CD4-positive, alpha-beta T cell treated with Interleukin-6 at 100 ng/mL for 8 hours (primary cell): ENCODE measurements around the gene HEBP2.
"Not testable (repeated sequence)": the region's sequence is repeated elsewhere in the genome, so short reads cannot be mapped to it uniquely, and the experiment has no call there.

Experiments used
- DNase-seq: peaks from one replicate; pipeline ENCODE4 v3.0.0-alpha.2; 2020; ENCODE audit warnings: mixed read lengths, low spot score

HEBP2 gene, protein sequence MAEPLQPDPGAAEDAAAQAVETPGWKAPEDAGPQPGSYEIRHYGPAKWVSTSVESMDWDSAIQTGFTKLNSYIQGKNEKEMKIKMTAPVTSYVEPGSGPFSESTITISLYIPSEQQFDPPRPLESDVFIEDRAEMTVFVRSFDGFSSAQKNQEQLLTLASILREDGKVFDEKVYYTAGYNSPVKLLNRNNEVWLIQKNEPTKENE

DNA sequence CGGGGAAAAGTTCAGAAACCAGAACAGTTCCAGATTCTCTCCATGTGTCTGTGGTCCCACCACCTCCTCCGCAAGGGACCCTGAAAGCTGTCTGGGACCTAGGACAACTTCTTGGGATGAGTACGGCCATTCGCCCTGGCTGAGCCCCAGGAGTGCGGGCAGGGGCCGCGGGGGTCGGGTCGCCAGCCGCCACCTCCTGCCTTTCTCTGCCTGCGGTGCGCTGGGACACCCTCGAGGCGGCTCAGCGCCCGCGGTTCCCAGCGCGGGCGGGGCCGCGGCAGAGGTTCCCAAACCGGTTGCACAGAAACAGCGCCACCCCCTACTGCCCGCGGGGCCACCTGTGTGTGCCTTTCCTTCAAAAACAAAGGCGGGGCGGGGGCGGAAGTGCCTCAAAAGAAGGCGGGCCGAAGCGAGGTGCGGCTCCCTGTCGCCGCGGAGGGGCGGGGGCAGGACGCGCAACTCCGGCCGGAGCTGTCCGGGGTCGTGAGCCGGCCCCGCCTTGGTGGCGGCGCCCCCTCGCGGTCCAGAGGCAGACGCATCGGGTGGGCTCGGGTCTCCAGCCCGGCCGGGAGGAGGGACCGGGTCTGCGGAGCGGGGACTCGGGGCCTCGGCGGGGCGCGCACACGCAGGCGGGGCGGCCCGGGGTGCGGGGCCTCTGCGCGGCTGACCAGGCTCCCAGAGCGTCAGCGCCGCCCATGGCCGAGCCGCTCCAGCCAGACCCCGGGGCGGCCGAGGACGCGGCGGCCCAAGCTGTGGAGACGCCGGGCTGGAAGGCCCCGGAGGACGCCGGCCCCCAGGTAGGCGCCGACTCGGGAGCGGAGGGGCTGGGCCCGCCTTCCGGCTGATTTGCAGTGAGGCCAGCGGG is at the start of gene HEBP2:
Gene HEBP2, plus strand, starts transcription at position 423 of the 865 bp plus-strand sequence. Its CDS starts 273 bp downstream, at position 696.
- DNase-seq, result peak; percentile 93

DNA sequence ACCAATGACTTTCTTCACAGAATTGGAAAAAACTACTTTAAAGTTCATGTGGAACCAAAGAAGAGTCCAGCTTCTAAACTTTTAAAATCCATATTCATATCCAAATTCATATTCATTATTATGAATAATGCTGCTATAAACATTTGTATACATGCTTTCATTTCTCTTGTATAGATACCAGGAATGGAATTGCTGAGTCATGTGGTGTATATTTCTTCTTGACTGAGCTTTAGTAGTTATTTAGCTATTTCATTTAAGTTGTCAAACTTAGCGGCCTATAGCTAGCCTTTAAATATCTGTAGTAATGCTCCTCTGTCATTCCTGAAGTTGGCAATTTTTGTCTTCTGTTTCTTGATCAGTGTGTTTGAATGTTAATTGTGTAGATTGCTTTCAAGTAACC is 46.1 kb upstream of the HEBP2 start:
- no peak for DNase-seq

DNA sequence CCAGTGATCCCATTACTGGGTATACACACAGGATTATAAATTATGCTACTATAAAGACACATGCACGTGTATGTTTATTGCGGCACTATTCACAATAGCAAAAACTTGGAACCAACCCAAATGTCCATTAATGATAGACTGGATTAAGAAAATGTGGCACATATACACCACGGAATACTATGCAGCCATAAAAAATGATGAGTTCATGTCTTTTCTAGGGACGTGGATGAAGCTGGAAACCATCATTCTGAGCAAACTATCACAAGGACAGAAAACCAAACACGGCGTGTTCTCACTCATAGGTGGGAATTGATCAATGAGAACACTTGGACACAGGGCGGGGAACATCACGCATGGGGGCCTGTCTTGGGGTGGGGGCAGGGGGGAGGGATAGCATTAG is 35.3 kb upstream of the HEBP2 start:
- DNase-seq, result not testable (repeated sequence)

DNA sequence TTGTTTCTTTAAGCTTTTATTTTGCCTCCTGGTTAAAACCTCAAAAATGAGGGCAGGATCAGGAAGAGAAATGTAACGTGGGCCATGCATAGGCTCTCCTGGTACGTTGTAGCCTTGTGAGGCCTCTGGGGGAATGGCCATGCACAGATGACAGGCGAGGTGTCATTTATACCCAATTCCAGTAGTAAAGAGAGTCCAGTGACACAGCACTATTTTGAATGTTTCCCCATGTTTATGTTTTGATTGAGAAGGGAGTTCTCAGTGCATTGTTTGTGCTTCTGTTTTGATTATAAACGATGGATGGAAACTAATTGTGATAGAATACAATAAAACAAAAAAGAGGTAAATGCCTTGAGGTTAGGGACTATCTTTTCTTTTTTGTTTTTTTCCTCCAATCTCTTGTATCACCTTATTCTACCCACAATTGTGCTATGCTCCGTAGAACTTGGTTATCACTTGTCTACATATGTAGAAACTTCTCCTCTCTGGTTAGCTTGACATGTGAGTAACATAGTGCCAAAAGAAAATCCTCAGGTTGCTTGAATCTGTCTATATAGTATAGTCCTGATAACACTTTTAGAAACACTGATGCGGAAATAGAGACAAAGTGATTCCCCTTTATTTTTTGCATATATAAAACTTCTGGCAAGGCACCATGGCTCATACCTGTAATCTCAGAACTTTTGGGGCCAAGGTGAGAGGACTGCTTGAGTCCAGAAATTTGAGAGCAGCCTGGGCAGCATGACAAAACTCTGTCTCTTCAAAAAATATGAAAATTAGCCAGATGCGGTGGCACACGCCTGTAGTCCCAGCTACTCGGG is 33.2 kb upstream of the HEBP2 start:
- no peak for DNase-seq

DNA sequence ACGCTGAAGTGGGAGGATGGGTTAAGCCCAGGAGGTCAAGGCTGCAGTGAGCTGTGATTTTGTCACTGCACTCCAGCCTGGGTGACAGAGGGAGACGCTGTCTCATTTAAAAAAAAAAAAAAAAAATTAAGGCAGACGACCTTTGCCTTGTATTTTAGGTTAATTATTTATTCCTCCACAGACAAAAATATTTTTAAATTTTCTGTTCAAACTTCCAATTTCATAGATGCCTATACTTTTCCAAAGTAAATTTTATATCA is 32.6 kb upstream of the HEBP2 start:
- no peak for DNase-seq

DNA sequence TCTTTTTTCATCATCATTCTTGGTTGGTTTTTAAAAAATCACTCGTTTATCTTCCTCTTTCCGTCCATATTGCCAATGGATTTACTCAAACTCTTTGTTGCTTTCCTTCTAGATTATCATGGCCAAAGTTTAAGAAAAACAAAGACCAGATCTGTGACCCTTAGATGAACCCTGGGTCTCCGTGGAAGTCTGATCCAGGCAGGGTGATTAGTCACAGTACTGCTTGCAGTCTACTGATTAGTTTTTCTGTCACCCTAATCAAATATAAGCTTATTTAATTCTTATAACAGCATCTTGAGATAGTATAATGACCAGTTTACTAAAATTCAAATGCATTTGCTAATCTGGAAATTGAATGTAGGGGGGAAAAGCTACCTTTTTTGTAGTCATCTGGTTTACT is 32.3 kb upstream of the HEBP2 start:
- DNase-seq, result no peak

DNA sequence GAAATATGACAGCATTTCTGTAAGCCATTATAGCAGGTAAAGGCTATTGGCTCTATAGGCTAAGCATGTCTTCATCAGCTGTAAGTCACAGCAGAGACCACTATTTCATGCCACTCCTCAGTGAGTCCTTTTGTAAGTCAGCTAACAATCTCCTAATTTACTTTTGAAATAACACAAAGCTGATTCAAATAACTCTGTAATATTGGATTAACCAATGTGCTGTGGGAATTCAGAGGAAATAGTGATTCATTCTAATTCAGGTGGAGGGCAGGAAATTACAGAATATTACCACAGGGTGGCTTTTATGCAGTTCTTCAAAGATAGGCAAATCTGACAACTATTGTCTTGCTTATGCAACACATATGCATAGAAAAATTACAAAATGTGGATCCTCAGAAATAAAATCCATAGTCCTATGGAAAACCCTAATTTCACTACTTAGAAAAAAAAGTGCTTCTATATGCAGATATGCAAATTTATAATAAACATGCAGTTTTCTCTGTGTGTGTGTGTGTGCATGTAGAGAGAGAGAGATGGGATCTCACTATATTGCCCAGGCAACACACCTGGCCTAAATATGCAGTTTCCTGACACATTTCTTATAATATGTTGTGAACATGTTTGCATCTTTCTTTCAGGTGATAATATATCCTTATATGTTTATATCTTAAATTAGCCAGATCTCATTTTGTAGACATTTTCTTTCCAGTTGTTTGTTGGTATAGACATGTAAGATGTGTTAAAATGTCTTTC is 31.1 kb upstream of the HEBP2 start:
- no peak for DNase-seq

DNA sequence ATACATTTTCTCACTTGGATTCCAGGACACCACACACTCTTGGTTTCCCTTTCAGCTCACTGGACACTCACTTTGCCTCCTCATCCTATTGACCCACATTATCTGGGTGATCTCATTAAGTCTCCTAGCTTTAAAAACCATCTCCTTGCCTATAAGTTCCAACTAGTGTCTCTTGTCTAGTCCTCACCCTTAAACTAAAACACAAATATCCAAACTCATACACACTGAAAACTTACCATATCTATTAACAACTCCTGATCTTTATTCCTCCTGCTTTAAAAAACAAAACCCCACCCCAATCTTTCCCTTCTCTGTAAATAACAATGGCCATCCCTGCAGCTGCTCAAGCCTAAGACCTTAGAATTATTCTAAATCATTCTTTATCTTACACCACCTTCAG is 29.8 kb upstream of the HEBP2 start:
- DNase-seq, result no peak

DNA sequence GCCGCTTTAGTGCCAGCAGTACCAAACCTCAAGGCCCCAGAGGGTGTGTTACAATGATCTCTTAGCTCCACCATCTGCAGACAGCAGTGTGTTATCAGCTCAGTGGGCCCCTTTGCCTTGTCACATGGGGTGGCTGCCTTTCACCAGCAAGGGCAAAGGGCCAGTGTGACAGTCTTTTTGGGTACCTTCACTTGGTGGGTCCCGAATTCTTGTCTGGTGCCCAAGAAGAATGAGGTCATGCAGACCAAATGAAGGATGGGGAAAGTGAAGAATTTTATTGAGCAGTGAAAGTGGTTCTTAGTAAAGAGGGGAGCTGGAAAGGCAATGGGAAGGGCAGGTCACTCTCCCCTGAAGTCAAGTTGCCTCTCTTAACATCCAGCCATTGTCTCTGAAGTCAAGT is 29.2 kb upstream of the HEBP2 start:
- DNase-seq, result no peak

DNA sequence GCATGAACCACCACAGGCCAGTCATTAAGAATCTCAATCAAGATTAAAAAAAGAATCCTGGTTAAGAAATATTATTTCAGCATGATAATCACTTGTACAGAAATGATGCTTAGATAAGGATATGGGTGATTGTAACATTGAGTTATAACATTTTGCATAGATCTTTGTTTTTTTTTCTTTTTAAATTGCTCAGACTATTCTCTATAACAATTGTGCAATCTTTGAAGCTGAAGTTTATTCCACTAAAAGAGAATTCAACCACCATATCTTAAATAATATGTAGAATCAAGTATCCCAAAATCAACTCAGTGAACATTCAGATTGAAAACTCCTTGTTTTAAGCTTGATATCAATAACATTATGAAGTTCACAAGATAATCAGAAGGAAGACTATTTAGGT is 27.0 kb upstream of the HEBP2 start:
- no peak for DNase-seq

DNA sequence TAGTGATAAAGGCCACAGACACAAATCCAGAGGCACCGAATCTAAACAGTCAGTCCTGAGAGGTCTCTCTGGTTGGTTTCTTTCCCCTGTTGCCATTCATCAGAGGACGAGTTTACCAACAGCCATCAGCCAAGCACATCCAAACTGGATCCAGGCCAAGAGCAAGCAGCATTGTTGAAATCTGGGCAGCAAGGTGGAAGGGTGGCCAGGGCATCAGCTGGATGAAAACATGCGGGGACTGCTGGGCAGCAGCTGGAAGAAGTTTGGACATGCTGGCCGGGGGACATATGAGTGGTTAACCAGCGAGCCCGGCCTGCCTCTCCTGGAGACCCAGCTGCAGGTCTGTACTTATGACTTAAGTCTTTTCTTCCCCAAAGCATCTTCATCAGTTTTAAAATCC is 26.2 kb upstream of the HEBP2 start, which contains the start of gene SMIM28:
Gene SMIM28, plus strand, starts transcription at position 62 of the 400 bp plus-strand sequence. Its CDS starts 168 bp downstream, at position 230.
- DNase-seq, result no peak

DNA sequence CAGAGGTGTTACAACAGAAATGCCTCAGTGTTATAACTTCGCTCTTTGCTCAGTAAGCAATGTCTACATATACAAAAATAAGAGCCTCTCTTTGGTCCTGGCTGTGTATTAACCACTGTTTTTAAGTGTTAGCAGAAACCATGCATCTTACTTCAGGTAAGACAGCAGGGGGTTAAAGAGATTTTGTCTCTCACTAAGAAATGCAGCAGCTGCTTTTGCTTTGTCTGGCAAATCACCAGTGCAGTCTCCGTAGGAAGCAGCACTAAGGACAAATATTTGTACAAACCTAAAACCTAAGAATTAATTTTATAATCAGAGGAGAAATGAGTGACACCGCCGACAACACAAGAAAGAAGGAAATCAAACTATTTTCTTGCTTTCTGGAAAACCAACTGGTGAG is 25.6 kb upstream of the HEBP2 start:
- no peak for DNase-seq

DNA sequence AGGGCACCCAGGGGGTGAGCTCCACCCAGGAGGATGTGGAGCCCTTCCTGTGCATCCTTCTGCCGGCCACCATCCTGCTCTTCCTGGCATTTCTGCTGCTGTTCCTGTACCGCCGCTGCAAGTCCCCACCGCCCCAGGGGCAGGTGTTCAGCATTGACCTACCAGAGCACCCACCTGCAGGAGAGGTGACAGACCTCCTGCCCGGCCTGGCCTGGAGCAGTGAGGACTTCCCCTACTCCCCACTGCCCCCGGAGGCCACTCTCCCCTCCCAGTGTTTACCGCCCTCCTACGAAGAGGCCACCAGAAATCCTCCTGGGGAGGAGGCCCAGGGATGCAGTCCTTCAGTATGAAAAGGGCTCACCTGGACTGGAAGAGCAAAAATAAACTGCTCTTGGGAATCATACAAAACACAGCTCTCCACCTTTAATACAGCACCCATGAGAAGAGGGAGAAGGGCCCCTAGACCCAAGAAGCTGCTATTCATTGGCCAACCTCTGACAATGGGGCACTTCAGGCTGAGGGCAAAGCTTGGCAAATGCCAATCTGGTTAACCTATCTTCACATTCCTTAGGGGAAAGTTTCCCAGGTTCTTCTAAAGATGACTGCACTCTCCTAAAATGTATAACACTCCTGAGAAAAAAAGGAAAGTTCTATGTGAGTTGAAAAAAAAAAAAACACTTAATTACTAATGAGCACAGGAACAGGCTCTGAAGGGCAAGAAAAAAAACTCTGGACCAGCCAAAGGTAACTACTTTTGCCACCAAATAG is 21.3 kb upstream of the HEBP2 start:
- DNase-seq, result no peak

DNA sequence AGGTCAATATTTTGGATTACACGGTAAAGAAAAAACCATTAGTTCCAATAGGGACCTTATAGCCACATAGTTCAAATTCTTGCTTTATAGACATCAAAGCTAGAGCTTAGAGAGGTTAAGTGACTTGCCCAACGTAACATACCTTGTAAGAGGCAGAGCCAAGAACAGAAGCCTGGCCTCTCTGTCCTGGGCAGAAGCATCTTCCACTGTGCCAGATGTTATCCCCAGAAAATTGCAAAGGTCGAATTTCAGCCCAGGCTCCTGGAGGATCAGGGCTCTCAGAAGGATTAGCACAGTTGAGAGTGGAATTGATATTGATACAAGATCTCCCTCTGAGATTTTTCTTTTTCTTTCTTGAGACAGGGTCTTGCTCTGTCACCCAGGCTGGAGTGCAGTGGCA is 20.2 kb upstream of the HEBP2 start:
- no peak for DNase-seq

DNA sequence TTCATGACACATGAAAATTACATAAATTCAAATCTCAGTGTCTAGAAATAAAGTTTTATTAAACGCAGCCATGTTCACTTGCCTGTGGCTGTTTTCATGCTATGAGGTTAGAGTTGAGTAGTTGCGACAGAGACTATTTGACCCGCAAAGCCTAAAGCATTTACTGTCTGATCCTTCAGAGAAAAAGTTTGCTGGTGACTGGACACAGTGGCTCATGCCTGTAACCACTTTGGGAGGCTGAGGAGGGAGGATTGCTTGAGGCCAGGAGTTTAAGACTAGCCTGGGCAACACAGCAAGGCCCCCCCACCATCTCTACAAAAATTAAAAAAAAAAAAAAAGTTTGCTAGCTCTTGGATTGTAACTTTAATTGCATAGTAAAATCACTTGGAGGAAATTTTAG is 17.1 kb upstream of the HEBP2 start:
- no peak for DNase-seq

DNA sequence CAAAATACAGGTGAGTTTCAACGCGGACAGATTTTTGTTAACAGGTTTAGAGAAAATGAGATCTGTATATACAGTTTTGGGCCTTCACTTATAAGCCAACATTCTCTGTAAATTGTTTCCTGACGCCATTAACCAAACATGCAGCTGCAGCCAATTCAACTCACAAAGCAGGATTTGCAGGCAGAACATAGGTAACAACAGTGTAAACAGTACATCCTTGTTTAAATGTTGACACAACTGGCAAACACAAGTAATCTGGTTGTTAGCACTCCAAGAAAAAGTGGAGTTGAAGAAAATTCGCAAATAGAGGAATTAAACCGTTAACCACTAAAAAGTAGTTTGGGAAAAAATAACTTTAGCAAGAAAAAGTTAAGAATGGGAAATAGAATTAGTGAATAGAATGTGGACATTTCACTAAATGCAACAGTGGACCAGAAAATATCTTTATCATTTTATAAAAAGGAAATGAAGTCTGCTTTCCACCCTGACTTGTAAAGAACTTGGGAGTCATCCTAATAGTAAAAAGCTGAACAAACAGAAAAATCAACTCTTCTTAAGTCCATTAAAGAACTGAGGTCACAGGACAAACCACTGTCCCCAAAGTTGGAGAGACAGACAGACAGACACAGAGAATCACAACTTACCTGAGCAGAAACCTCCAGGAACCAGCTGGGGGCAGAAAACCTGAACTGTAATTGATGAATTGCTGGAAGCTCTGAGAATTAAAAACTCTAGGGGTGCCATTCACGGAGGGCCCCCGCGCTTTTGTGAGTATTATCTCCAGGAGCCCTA is 16.2 kb upstream of the HEBP2 start:
- no peak for DNase-seq

DNA sequence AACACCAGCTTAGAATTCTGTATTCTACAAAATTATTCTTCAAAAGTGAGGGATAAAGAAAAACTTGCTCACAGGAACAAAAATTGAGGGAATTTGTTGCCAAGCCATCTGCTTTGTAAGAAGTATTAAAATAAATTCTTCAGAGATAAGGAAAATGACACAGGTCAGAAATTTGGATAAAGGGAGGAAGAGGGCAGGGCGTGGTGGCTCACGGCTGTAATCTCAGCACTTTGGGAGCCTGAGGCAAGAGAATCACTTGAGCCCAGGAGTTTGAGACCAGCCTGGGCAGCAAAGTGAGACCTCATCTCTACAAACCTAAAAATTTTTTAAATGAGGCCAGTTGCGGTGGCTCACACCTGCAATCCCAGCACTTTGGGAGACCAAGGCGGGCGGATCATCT is 14.5 kb upstream of the HEBP2 start:
- no peak for DNase-seq

DNA sequence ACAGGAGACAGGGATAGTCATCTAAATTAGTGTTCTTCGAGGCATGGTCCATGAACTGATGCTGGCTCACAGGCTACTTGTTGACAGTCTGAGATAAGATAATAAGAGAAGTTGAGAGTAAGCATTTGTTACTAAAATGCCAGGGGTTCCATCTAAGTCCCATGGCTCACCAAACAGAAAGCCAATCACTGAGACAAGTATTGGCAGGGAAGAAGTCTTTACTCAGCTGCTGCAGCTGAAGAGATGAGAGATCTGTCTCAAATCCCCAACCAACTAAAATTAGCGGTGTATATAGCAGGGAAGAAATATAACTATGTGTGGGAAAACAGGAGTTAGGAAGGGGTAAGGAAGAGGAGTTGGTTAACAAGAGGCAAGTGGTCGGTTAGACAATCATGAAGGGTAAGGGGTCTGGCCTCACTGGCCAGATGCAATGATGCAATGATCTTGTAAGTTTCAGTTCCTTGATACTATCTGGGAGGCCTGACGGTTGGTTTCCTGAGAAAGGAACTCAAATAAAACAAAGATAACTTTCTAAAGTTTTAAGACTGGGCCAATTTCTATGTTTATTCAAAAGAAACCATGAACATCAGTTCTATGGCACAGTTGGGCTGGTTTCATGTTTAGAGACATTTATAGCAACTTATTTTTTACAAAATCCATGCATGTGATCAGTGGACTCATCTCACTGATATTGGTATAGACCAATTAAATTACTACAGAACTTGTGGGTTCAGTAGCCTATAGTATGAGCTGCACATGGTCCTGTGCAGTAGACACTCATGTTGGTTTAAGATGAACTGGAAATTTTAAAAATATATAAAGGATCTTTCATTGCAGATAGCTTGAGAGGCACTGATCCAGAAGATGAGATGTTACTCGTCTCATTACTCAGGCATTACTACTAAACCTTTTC is 9.9 kb upstream of the HEBP2 start:
- no peak for DNase-seq

DNA sequence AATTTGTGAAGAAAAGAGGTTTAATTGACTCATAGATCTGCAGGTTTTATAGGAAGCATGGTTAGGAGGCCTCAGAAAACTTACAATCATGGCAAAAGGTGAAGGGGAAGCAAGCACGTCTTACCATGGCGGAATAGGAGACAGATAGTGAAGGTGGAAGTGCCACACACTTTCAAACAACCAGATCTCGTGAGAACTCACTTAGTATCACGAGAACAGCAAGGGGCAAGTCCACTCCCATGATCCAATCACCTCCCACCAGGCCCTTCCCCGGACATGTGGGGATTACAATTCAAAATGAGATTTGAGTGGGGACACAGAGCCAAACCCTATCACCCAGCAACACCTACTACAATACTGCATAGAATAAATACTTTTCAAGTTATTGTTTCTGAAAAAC is 7.3 kb upstream of the HEBP2 start:
- DNase-seq, result no peak
